ENCODE data around the gene CDK8. TPM values are rescaled to one million over a fixed set of nuclear protein-coding genes. Genes with fewer than 3 reads are reported as not detected.

Gene CDK8
- total RNA-seq, 6 experiments from 2014 or later, result 15.1 to 19.3 (median 17.4) TPM

GRCh38 chr13:26343816-26344215, 89.9 kb downstream of the CDK8 start:
- no peak for DNase-seq
- Mint-ChIP-seq H3K9me3 (no peaks in the 10 kb centered on the region), H3K4me3 (no peak overlapping the region), H3K27me3 (ENCODE audit: insufficient read depth) (no peaks in the 10 kb centered on the region), H3K36me3 (ENCODE audit: low read depth) (no peaks in the 10 kb centered on the region), H3K27ac (no peak overlapping the region), H3K4me1 (ENCODE audit: low read depth) (peaks cover 14% of the 10 kb centered on the region)
- TF ChIP-seq, protein P1, sequence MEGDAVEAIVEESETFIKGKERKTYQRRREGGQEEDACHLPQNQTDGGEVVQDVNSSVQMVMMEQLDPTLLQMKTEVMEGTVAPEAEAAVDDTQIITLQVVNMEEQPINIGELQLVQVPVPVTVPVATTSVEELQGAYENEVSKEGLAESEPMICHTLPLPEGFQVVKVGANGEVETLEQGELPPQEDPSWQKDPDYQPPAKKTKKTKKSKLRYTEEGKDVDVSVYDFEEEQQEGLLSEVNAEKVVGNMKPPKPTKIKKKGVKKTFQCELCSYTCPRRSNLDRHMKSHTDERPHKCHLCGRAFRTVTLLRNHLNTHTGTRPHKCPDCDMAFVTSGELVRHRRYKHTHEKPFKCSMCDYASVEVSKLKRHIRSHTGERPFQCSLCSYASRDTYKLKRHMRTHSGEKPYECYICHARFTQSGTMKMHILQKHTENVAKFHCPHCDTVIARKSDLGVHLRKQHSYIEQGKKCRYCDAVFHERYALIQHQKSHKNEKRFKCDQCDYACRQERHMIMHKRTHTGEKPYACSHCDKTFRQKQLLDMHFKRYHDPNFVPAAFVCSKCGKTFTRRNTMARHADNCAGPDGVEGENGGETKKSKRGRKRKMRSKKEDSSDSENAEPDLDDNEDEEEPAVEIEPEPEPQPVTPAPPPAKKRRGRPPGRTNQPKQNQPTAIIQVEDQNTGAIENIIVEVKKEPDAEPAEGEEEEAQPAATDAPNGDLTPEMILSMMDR (IDR thresholded peaks at IDR 0.05), result no peak

- no peak overlapping the region for H3K4me3 Mint-ChIP-seq
- H3K36me3 Mint-ChIP-seq (ENCODE audit: low read depth), result no peaks in the 10 kb centered on the region
- peaks cover 14% of the 10 kb centered on the region for H3K4me1 Mint-ChIP-seq (ENCODE audit: low read depth)
- H3K27me3 Mint-ChIP-seq (ENCODE audit: insufficient read depth), result no peaks in the 10 kb centered on the region
- no peaks in the 10 kb centered on the region for H3K9me3 Mint-ChIP-seq
- H3K27ac Mint-ChIP-seq, result no peak overlapping the region
- peak; percentile 7 for DNase-seq
- TF ChIP-seq, protein P1 (IDR thresholded peaks at IDR 0.05), result no peak
Measured at GRCh38 chr13:26344980-26345379, 91.1 kb downstream of the CDK8 start.

DNA sequence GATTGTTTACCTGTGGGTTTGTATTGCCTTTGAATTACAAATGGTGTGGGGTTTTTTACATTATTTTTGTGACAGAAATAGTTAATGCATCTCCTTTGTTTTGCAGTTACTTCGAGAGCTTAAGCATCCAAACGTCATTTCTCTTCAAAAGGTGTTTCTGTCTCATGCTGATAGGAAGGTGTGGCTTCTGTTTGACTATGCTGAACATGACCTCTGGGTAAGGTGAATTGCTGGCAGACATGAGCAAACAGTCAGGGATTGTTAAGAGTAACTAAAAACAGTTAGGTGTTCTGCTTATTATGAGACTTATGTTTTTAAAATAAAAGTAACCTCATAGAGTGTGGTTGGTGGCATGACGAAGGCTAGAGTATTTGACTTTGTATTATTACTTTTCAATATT, 95.0 kb downstream of the CDK8 start:
- TF ChIP-seq, protein P1 (IDR thresholded peaks at IDR 0.05), result no peak
- Mint-ChIP-seq H3K4me3 (no peak overlapping the region), H3K27me3 (ENCODE audit: insufficient read depth) (no peaks in the 10 kb centered on the region), H3K4me1 (ENCODE audit: low read depth) (peaks cover 5% of the 10 kb centered on the region; the same call in 1 of the 2 replicates), H3K27ac (no peak overlapping the region), H3K9me3 (no peaks in the 10 kb centered on the region), H3K36me3 (ENCODE audit: low read depth) (no peaks in the 10 kb centered on the region)
- no peak for DNase-seq

DNA sequence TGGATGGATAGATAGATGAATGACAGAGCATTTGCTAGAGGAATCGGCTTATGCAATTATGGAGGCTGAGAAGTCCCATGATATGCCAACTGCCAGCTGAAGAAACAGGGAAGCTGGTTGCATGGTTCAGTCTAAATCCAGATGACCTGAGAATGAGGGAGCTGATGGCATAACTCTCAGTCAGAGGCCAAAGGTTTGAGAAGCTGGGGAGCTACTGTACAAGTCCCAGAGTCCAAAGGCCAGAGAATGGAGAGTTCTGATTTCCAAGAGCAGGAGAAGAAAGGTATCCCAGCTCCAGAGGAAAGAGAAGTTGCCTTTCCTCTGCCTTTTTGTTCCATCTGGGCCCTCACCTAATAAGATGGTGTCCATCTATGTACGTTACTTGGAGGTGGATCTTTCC, 108.3 kb downstream of the CDK8 start:
- H3K9me3 Mint-ChIP-seq, result no peaks in the 10 kb centered on the region
- TF ChIP-seq, protein P1 (IDR thresholded peaks at IDR 0.05), result no peak
- no peak for DNase-seq
- H3K27me3 Mint-ChIP-seq (ENCODE audit: insufficient read depth), result no peaks in the 10 kb centered on the region
- H3K4me3 Mint-ChIP-seq, result no peak overlapping the region
- peaks cover 6% of the 10 kb centered on the region for H3K36me3 Mint-ChIP-seq (ENCODE audit: low read depth)
- no peak overlapping the region for H3K27ac Mint-ChIP-seq
- no peaks in the 10 kb centered on the region for H3K4me1 Mint-ChIP-seq (ENCODE audit: low read depth)

- H3K9me3 Mint-ChIP-seq, result no peaks in the 10 kb centered on the region
- TF ChIP-seq, protein P1 (IDR thresholded peaks at IDR 0.05), result no peak
- no peaks in the 10 kb centered on the region for H3K4me1 Mint-ChIP-seq (ENCODE audit: low read depth)
- no peaks in the 10 kb centered on the region for H3K27me3 Mint-ChIP-seq (ENCODE audit: insufficient read depth)
- H3K4me3 Mint-ChIP-seq, result no peak overlapping the region
- no peaks in the 10 kb centered on the region for H3K36me3 Mint-ChIP-seq (ENCODE audit: low read depth)
- DNase-seq, result no peak
- no peak overlapping the region for H3K27ac Mint-ChIP-seq
Measured at GRCh38 chr13:26370553-26370952, 116.6 kb downstream of the CDK8 start.

GRCh38 chr13:26372747-26373146, 118.8 kb downstream of the CDK8 start:
- H3K36me3 Mint-ChIP-seq (ENCODE audit: low read depth), result no peaks in the 10 kb centered on the region
- no peaks in the 10 kb centered on the region for H3K4me1 Mint-ChIP-seq (ENCODE audit: low read depth)

More at GRCh38 chr13:26372747-26373146, 118.8 kb downstream of the CDK8 start:
- TF ChIP-seq, protein P1 (IDR thresholded peaks at IDR 0.05), result no peak
- no peak overlapping the region for H3K4me3 Mint-ChIP-seq
- no peak overlapping the region; the same call in 1 of the 2 replicates for H3K27ac Mint-ChIP-seq
- DNase-seq, result no peak
- no peaks in the 10 kb centered on the region for H3K9me3 Mint-ChIP-seq
- no peaks in the 10 kb centered on the region for H3K27me3 Mint-ChIP-seq (ENCODE audit: insufficient read depth)
